HG03139 (cell line): ENCODE data around the gene FAM184B.

Source experiments
- ATAC-seq: cut with Tn5 transposase; IDR thresholded peaks from one replicate; pipeline ENCODE4 v1.9.1; 2021; ENCODE audit not compliant: unreplicated experiment

FAM184B gene

DNA sequence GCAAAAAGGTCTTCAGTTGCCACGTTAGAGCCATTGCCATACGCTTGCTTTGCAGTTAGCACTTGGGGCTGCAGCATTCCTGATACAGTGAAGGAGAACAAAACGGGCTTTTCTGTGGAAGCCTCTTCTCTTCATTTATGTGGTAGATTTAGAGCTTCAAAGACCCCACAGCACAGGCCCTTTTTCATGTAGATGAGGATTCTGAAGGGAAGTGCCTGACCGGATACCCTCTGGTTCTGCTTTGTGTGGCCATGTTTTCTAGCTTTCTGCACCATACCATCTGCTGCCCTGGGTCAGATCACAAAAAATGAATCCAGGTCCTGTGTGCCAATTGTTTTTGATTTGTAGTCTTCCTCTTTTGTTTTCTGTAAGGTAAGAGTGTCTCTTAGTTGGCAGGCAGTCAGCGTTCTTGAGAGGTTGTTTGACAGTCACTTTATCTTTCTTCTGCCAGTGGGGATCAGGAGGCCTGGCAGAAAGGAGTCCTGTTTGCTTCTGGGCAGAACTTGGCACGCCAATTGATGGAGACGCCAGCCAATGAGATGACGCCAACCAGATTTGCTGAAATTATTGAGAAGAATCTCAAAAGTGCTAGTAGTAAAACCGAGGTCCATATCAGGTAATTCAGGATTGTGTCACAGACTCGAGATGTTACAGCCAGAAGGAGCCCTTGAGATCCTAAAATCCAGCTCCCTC lies 196.8 kb downstream of the FAM184B start:
- no peak for ATAC-seq

DNA sequence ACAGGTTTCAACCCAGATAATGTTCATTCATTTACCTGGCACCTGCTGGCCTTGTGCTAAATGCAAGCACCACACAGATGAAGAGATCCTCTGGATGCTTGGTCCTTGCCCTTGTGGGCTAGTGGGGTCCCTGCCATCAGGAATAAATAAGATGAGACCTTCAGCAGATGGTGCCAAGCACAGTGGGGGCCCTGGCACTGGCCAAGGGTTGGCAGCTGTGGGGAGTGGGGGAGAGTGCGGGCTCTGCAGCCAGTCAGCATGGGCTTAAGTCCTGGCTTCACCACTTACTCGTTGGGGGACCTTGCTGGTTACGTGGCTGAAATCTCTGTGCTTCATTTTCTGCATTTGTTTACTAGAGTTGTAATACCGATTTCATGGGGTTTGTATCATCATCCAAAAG lies 197.5 kb downstream of the FAM184B start:
- no peak for ATAC-seq

DNA sequence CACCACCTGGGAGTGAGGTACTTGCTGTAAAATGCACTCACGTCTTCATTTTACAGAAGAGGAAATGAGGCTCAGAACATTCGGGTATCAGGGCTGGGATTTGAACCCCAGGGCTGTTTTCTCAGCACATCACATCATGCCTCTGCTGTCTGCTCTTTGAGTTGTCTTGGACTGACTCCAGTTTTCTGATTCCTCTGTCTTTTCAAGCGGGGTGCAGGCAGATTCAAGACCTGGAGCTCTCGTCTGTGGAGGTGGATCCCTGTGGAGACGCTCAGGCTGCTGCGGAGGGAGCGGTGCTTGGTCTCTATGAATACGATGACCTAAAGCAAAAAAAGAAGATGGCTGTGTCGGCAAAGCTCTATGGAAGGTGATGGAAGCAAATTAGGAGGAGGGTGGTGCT lies 198.1 kb downstream of the FAM184B start:
- ATAC-seq: no peak

DNA sequence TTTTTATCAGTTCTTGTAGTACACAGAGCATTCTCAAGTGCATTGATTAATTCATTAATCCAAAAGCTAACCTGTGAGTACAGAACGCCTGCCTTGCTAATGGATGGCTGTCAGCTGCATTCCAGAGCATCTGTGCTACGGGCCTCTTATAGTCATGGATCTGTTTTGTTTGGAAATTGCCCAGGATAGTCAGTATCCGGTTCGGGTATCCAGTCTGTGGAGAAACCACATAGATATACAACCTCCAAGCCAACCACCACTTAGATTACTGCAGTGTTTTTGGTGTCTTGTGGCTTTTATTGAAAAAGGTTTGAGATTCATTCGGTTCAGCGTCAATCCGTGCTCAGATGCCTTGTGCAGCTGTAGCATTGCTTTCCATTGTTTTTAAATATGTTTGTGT lies 200.5 kb downstream of the FAM184B start:
- no peak for ATAC-seq
